Right cardiac atrium (tissue), 5 donors: Measurements from ENCODE around the gene COL16A1. TPM values are rescaled to one million over a fixed set of nuclear protein-coding genes. Genes with fewer than 3 reads are reported as not detected.
A peak's percentile ranks its signal among the peaks of the same experiment; 100 is the strongest.

Experiments
- ATAC-seq, 2 donors: fragments of 200-7000 bp; cut with Tn5 transposase; one replicate each; pipeline versions ENCODE4 v1.8.0 to v1.9.1; 2020; ENCODE audit warnings: moderate library complexity in 2 of 2, mild to moderate bottlenecking in 1 of 2
- DNase-seq, 3 donors: peaks; one replicate each; pipeline ENCODE4 v3.0.0-alpha.2; 2020
- H3K27ac ChIP-seq: one replicate; pipeline ENCODE4 v1.5.1; 2013; ENCODE audit warnings: mild to moderate bottlenecking, low read length, control low read depth, moderate library complexity
- H3K27me3 ChIP-seq: one replicate; pipeline ENCODE4 v1.6.1; 2013; ENCODE audit not compliant: control insufficient read depth, insufficient read depth
- H3K4me1 ChIP-seq: one replicate; pipeline ENCODE4 v1.6.1; 2013; ENCODE audit warnings: low read length; ENCODE audit not compliant: control insufficient read depth, insufficient read depth
- H3K4me3 ChIP-seq: one replicate; pipeline ENCODE4 v1.5.1; 2013; ENCODE audit warnings: low read length, control low read depth
- H3K9me3 ChIP-seq: one replicate; pipeline ENCODE4 v1.6.1; 2013; ENCODE audit warnings: low read length; ENCODE audit not compliant: control insufficient read depth
- WGBS: extraction: QIAGEN DNeasy Blood & Tissue Kit; methylation state at CpG from one replicate; pipeline ENCODE4 v1.1.7; 2013; 5-methylcytosine and 5-hydroxymethylcytosine counted together
- intact Hi-C, 4 donors: fragments of 100-400 bp; cut with DNase I; formaldehyde crosslinking; loops; one replicate each; pipeline versions ENCODE4 v1.11.0 to v1.14.0; 2022 to 2023
- polyA plus RNA-seq: library from polyadenylated mRNA; stranded (reverse); fragments of 200-250 nt; gene quantifications from one replicate; pipeline ENCODE4 v1.2.3, GENCODE V29; 2013
- total RNA-seq, 4 donors: library from RNA; stranded (reverse); fragmentation: NEBNext Ultra II Directional; extraction: Animal tissue kit (Norgen Biotek cat#: 25700); gene quantifications; one replicate each; pipeline ENCODE4 v1.2.1, GENCODE V29; 2021
- donor health status: healthy with polysubstance abuse.
- donor health status: DM: no; HTN: yes; CAD: no.
- donor health status: DM: no; HTN: no; CAD: no.
- donor health status: DM: no; HTN: yes; CAD: no; lungs with severe emphysema.
- donor health status: DM: yes; HTN: yes; CAD: no.

Gene COL16A1
- total and polyA plus RNA-seq, 5 donors = 37.4 to 50.5 (median 50.3) TPM

- no peaks in the 10 kb centered on the region for H3K27me3 ChIP-seq
- peaks cover 7% of the 10 kb centered on the region for H3K4me1 ChIP-seq
- intact Hi-C loops = loop anchor here in 2 of 4 donors (5.0 kb wide), 1 partner anchor 39 kb away; no protein-coding TSS in a partner anchor
- H3K9me3 ChIP-seq = no peaks in the 10 kb centered on the region
- ATAC-seq = no peak
- H3K27ac ChIP-seq = no peak overlapping the region
- no peak overlapping the region for H3K4me3 ChIP-seq
- peak in 2 of 3 donors; percentile 55 to 64 for DNase-seq
- 84% methylated on average over 15 of the region's 15 CpGs for WGBS
Observed at GRCh38 chr1:31706384-31707058, 2.7 kb upstream of the COL16A1 start.

- no peaks in the 10 kb centered on the region for H3K9me3 ChIP-seq
- peaks cover 13% of the 10 kb centered on the region for H3K4me1 ChIP-seq
- intact Hi-C loops = loop anchor here in 2 of 4 donors (5.0 kb wide), 1 partner anchor 38 kb away; no protein-coding TSS in a partner anchor
- H3K27me3 ChIP-seq = no peaks in the 10 kb centered on the region
- peak overlapping the region; percentile 32 for H3K27ac ChIP-seq
- WGBS = 35% methylated on average over 23 of the region's 23 CpGs
- ATAC-seq = peak; percentile 49 to 52
- H3K4me3 ChIP-seq = peak overlapping the region; percentile 4
- peak; percentile 72 to 89 (median 89) for DNase-seq
Observed at GRCh38 chr1:31705080-31705866, 1.5 kb upstream of the COL16A1 start.

GRCh38 chr1:31704271-31705079, 658 bp upstream of the COL16A1 start:
- Histone ChIP-seq H3K27ac (peak overlapping the region; percentile 79), H3K27me3 (no peaks in the 10 kb centered on the region), H3K4me1 (peaks cover 16% of the 10 kb centered on the region), H3K9me3 (no peaks in the 10 kb centered on the region), H3K4me3 (peak overlapping the region; percentile 47)
- ATAC-seq = peak; percentile 30 to 51
- WGBS = 19% methylated on average over 19 of the region's 19 CpGs
- intact Hi-C loops = loop anchor here in 3 of 4 donors (5.0 kb wide), 1 partner anchor 37 kb away; no protein-coding TSS in a partner anchor
- peak in 2 of 3 donors; percentile 43 to 71 for DNase-seq

- Histone ChIP-seq H3K27me3 (no peaks in the 10 kb centered on the region), H3K4me1 (peaks cover 16% of the 10 kb centered on the region), H3K4me3 (peak overlapping the region; percentile 47), H3K9me3 (no peaks in the 10 kb centered on the region), H3K27ac (no peak overlapping the region)
- WGBS = 71% methylated on average over 8 of the region's 8 CpGs
- no peak for ATAC-seq
- intact Hi-C loops = loop anchor here in 1 of 4 donors (5.0 kb wide), 1 partner anchor 36 kb away; no protein-coding TSS in a partner anchor
- peak in 1 of 3 donors; percentile 37 for DNase-seq
Observed at GRCh38 chr1:31702836-31703404, 897 bp downstream of the COL16A1 start.

DNA sequence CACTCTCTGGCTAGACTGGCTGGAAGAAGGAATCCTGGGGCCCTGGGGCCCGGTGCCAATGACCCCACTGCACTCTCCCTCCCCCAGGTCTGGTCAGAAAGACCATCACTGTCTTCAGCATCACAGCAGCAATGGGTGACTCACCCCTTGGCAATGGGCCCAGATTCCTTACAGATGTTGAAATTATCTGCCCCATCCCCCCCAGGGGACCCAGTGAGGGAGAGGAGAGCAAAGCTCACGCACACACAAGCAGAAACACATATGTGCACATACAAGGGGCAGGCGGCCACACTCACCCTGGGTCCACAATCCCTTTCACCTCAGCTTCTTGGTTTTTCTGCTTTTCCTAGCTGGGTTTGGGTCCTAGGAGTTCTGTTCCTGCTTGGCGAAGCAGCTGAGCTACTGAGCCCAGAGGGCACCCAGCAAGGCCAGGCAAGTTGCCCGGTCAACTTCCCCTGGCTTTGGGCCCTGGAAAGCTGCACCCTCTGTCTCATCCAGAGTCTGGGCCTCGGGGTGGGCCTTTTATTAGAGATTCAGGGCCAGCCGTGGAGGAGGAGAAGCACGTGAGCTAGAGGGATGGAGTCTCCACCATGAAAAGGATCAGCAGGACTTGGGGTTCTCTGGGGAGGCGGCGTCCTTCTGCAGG, 2.6 kb downstream of the COL16A1 start:
- intact Hi-C loops = loop anchor here in 1 of 4 donors (5.0 kb wide), 1 partner anchor 34 kb away; no protein-coding TSS in a partner anchor
- no peaks in the 10 kb centered on the region for H3K9me3 ChIP-seq
- no peaks in the 10 kb centered on the region for H3K27me3 ChIP-seq
- ATAC-seq (peak; percentile 36), DNase-seq (peak; percentile 92 to 93 (median 92))
- H3K4me1 ChIP-seq = peaks cover 16% of the 10 kb centered on the region
- 33% methylated on average over 10 of the region's 10 CpGs for WGBS
- H3K27ac ChIP-seq = peak overlapping the region; percentile 73
- no peak overlapping the region for H3K4me3 ChIP-seq

GRCh38 chr1:31700468-31701090, 3.2 kb downstream of the COL16A1 start:
- H3K4me1 ChIP-seq = peaks cover 16% of the 10 kb centered on the region
- no peaks in the 10 kb centered on the region for H3K27me3 ChIP-seq
- 61% methylated on average over 7 of the region's 7 CpGs for WGBS
- no peak overlapping the region for H3K4me3 ChIP-seq
- intact Hi-C loops = loop anchor here in 1 of 4 donors (5.0 kb wide), 1 partner anchor 33 kb away; no protein-coding TSS in a partner anchor
- DNase-seq (peak in 1 of 3 donors; percentile 33), ATAC-seq (no peak)
- H3K9me3 ChIP-seq = no peaks in the 10 kb centered on the region
- peak overlapping the region; percentile 73 for H3K27ac ChIP-seq

DNA sequence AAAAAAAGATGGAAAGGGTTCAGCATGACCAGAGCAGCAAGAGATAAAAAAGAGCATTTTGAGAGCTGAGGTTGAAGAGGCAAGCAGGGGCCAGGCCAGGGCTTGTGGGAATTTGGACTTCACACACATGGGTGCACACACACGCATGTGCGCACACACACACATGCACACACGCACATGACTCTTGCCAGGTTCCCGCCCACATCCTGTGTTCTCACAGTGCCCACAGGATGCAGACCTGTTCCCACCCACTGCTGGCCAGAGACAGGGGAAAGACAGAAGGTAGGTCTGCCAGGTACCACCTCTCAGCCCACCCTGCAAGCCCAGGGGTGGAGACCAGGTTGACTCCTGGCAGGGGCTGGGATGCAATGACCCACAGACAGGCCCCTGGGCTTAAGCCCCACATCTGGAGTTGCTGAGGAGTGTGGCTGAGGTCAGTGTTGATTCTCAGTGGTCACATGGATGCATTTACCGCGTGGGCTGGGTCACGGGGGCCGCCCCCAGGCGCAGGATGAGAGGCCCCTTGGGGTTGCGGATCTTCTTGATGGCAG, 4.4 kb downstream of the COL16A1 start:
- Histone ChIP-seq H3K4me3 (no peak overlapping the region), H3K4me1 (peaks cover 16% of the 10 kb centered on the region), H3K27me3 (no peaks in the 10 kb centered on the region), H3K27ac (no peak overlapping the region), H3K9me3 (no peaks in the 10 kb centered on the region)
- no peak for ATAC-seq
- peak in 1 of 3 donors; percentile 61 for DNase-seq
- intact Hi-C loops = no loop called here
- 83% methylated on average over 10 of the region's 10 CpGs for WGBS

DNA sequence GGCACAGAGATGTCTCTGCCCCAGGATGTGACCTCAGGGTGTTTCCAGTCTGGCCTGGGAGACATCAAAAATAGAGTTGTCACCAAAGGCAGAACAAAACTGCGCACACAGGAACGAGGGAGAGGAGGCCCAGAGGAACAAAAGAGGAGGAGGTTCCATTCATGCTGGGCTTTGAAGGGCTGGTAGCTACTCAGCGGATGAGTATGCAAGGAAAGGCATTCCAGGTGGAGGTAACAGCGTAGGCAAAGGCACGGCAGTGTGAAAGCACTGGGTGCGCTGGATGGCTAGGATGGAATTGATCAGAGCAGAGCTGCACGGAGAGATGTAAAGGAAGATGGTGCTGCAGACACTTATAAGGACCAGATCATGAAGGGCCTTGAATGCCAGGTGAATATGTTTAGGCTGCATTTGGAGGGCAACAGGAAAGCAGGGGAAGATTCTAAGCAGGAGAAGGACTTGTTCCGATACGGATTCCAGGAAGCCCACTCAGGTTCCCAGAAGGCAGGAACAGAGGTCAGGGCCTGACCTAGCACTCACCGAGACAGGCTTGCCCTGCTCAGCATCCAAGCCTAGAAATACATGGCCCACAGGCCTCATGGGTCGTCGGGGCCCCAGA, 6.3 kb downstream of the COL16A1 start:
- 83% methylated on average over 12 of the region's 12 CpGs for WGBS
- intact Hi-C loops = no loop called here
- Histone ChIP-seq H3K9me3 (no peaks in the 10 kb centered on the region), H3K4me1 (peaks cover 16% of the 10 kb centered on the region), H3K27ac (no peak overlapping the region), H3K4me3 (no peak overlapping the region), H3K27me3 (no peaks in the 10 kb centered on the region)
- ATAC-seq (no peak), DNase-seq (no peak)

- 74% methylated on average over 4 of the region's 4 CpGs for WGBS
- DNase-seq = peak in 1 of 3 donors; percentile 60
- H3K4me1 ChIP-seq = peaks cover 10% of the 10 kb centered on the region
- H3K27ac ChIP-seq = no peak overlapping the region
- no peak overlapping the region for H3K4me3 ChIP-seq
- no peaks in the 10 kb centered on the region for H3K27me3 ChIP-seq
- intact Hi-C loops = no loop called here
- H3K9me3 ChIP-seq = no peaks in the 10 kb centered on the region
- ATAC-seq = no peak
Observed at GRCh38 chr1:31696242-31696641, 7.6 kb downstream of the COL16A1 start.
